Endothelial cell of umbilical vein (primary cell): Measurements from ENCODE around the gene DCLK1.

Experiments used
- CTCF ChIP-seq, 2 donors: IDR thresholded peaks; 1 replicate in 1 of 2; 2 replicates in 1 of 2; pipeline ENCODE4 v1.5.1; 2011; ENCODE audit warnings: low read length in 2 of 2, mild to moderate bottlenecking in 2 of 2, moderate library complexity in 2 of 2, control low read depth in 1 of 2, inconsistent platforms in 1 of 2, low read depth in 1 of 2; ENCODE audit not compliant: insufficient read depth in 1 of 2; ENCODE audit errors: extremely low read depth in 1 of 2
- EZH2 ChIP-seq: IDR thresholded peaks from 2 replicates; pipeline ENCODE4 v1.6.1; 2012; ENCODE audit warnings: borderline replicate concordance, low read depth, mild to moderate bottlenecking, moderate library complexity, low read length, inconsistent platforms; ENCODE audit not compliant: severe bottlenecking
- JUN ChIP-seq: IDR thresholded peaks from 2 replicates; pipeline ENCODE4 v1.6.1; 2011; ENCODE audit warnings: borderline replicate concordance, low read depth; ENCODE audit not compliant: insufficient read length, insufficient read depth
- MYC ChIP-seq: IDR thresholded peaks from one replicate; pipeline ENCODE4 v1.6.1; 2011; ENCODE audit warnings: mild to moderate bottlenecking, low read depth, low read length
- POLR2A ChIP-seq: IDR thresholded peaks from 2 replicates; pipeline ENCODE4 v1.6.1; 2012; ENCODE audit warnings: low read depth, mild to moderate bottlenecking, control low read depth, low read length
- TF ChIP-seq, protein P1 (sequence below): IDR thresholded peaks from 2 replicates; pipeline ENCODE4 v1.6.1; 2011; ENCODE audit not compliant: insufficient read depth, insufficient read length

DNA sequence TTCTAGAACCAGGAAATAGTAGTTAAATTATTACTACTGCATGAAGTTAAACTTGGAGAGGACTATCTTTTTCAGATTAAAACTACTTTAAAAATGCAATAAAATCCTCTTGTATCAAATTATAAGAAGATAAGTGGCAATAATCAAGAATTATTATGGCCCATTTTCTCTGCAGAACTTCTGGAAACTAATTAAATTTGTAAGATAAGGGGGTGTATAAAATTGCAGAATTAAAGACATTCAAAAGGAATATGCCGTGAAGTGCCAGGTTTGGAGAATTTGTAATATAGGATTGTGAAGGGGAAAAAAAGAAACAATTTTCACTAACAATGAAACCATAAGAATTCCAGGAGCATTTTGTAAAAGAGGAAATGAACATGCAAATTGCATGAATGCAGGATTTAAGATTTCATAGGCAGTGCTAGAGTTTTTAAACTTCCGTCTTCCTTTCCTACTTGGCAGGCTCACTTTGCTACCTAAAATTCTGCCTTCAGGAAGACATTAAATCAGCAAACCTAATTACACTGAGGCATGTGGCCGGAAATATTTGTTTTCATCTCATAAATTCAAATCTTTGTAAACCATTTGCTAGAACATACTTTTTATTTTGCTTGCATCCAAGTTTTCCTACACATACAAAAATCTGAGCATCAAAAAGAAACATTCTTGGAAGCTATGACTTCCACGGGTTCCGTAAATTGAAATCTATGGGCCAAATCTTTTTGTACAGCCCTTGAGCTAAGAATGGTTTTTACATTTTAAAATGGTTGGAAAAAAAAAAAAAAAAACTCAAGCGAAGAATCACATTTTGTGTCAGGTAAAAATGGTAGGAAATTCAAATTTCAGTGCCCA, 166.9 kb downstream of the DCLK1 start:
- TF ChIP-seq JUN (no peak), EZH2 (no peak), CTCF (IDR thresholded peaks at IDR 0.05; ENCODE audit: extremely low read depth in 1 of 2, insufficient read depth in 1 of 2, low read depth in 1 of 2, low read length in 2 of 2) (no peak), POLR2A (no peak), MYC (no peak)
- TF ChIP-seq, protein P1, sequence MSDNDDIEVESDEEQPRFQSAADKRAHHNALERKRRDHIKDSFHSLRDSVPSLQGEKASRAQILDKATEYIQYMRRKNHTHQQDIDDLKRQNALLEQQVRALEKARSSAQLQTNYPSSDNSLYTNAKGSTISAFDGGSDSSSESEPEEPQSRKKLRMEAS = no peak
